ENCODE data around the gene LSM11.

The LSM11 gene

GRCh38 chr5:157732130-157732514, 11.4 kb upstream of the LSM11 start:
- peak overlapping the region; percentile 86; the same call in 1 of the 2 replicates for H3K4me3 ChIP-seq (ENCODE audit: low read length)
- DNase-seq (ENCODE audit: low read depth, low spot score) = no peak

- H3K4me3 ChIP-seq (ENCODE audit: low read length) = no peak overlapping the region
- DNase-seq (ENCODE audit: low read depth, low spot score) = no peak
Measured at GRCh38 chr5:157732596-157733262, 10.8 kb upstream of the LSM11 start.

GRCh38 chr5:157734436-157734835, 9.1 kb upstream of the LSM11 start:
- no peak for DNase-seq (ENCODE audit: low read depth, low spot score)
- no peak overlapping the region for H3K4me3 ChIP-seq (ENCODE audit: low read length)

GRCh38 chr5:157735991-157736390, 7.5 kb upstream of the LSM11 start:
- DNase-seq (ENCODE audit: low read depth, low spot score) = no peak
- H3K4me3 ChIP-seq (ENCODE audit: low read length) = no peak overlapping the region

GRCh38 chr5:157739388-157740228, 3.9 kb upstream of the LSM11 start:
- DNase-seq (ENCODE audit: low read depth, low spot score) = no peak
- H3K4me3 ChIP-seq (ENCODE audit: low read length) = no peak overlapping the region

- DNase-seq (ENCODE audit: low read depth, low spot score) = peak; percentile 20
- H3K4me3 ChIP-seq (ENCODE audit: low read length) = no peak overlapping the region
Measured at GRCh38 chr5:157740229-157740610, 3.3 kb upstream of the LSM11 start.

- no peak for DNase-seq (ENCODE audit: low read depth, low spot score)
- H3K4me3 ChIP-seq (ENCODE audit: low read length) = no peak overlapping the region
Measured at GRCh38 chr5:157741131-157741530, 2.4 kb upstream of the LSM11 start.

GRCh38 chr5:157744051-157745011, 819 bp downstream of the LSM11 start:
- no peak for DNase-seq (ENCODE audit: low read depth, low spot score)
- peak overlapping the region; percentile 70 for H3K4me3 ChIP-seq (ENCODE audit: low read length)

- DNase-seq (ENCODE audit: low read depth, low spot score) = no peak
- peak overlapping the region; percentile 70; the same call in 1 of the 2 replicates for H3K4me3 ChIP-seq (ENCODE audit: low read length)
Measured at GRCh38 chr5:157745041-157745456, 1.5 kb downstream of the LSM11 start.

- DNase-seq (ENCODE audit: low read depth, low spot score) = no peak
- no peak overlapping the region for H3K4me3 ChIP-seq (ENCODE audit: low read length)
Measured at GRCh38 chr5:157747173-157747740, 3.7 kb downstream of the LSM11 start.

GRCh38 chr5:157747766-157748700, 4.5 kb downstream of the LSM11 start:
- H3K4me3 ChIP-seq (ENCODE audit: low read length) = no peak overlapping the region
- no peak for DNase-seq (ENCODE audit: low read depth, low spot score)

- H3K4me3 ChIP-seq (ENCODE audit: low read length) = no peak overlapping the region
- DNase-seq (ENCODE audit: low read depth, low spot score) = no peak
Measured at GRCh38 chr5:157748760-157749461, 5.4 kb downstream of the LSM11 start.

GRCh38 chr5:157749462-157749799, 5.9 kb downstream of the LSM11 start:
- no peak for DNase-seq (ENCODE audit: low read depth, low spot score)
- H3K4me3 ChIP-seq (ENCODE audit: low read length) = no peak overlapping the region

GRCh38 chr5:157750320-157750719, 6.8 kb downstream of the LSM11 start:
- no peak for DNase-seq (ENCODE audit: low read depth, low spot score)
- no peak overlapping the region for H3K4me3 ChIP-seq (ENCODE audit: low read length)

- no peak for DNase-seq (ENCODE audit: low read depth, low spot score)
- H3K4me3 ChIP-seq (ENCODE audit: low read length) = no peak overlapping the region
Measured at GRCh38 chr5:157756122-157756521, 12.6 kb downstream of the LSM11 start.

- DNase-seq (ENCODE audit: low read depth, low spot score) = no peak
- no peak overlapping the region for H3K4me3 ChIP-seq (ENCODE audit: low read length)
Measured at GRCh38 chr5:157758706-157759105, 15.2 kb downstream of the LSM11 start.

GRCh38 chr5:157761690-157762621, 18.4 kb downstream of the LSM11 start:
- DNase-seq (ENCODE audit: low read depth, low spot score) = peak; percentile 58
- no peak overlapping the region for H3K4me3 ChIP-seq (ENCODE audit: low read length)
